Activated T-helper 1 cell treated with anti-CD3 and anti-CD28 coated beads, Interleukin-2, amount 50 U/mL, for 16 hours (primary cell): ENCODE measurements around the gene IRS2.

Source experiments
- DNase-seq, 2 donors: peaks; one replicate each; pipeline ENCODE4 v3.0.0-alpha.2; 2020; ENCODE audit warnings: low read depth in 1 of 2, low spot score in 1 of 2

The IRS2 gene

DNA sequence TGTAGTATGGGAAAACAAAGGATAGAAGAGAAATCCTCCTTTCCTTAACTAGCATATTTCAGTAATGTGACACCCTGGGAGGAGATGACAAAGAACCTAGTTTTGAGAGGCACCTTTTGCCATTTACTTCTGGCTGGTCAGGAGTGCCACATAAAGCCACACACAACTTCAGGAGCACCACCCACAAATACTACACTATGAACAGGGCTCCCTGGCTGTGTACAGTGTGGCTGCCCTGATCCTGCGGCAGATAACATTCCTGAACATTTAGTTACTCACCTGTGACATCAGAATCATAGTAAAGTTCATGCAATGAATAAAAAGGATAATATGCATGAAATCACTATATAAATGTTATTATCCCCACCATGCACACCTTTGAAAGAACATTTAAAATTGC, 17.4 kb upstream of the IRS2 start:
- DNase-seq: no peak

DNA sequence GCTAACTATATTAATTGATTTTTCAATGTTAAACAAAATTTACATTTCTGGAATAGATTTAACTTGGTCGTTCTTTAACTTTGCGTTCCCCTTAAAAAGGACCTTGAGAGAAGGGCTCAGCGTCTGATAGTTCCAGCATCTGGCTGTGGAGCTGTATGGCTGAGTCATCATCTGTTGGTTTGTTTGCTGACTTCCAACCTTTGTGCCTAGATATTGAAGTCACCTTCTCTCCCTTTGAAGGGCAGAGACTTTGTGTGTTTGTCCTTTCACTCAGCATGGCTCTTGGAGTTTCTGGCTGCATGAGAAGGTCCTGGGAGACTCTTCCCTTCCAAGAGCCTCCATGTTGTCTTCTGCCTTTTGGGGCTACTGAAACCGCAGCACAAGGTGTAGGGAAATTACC, 16.6 kb upstream of the IRS2 start:
- DNase-seq: no peak

DNA sequence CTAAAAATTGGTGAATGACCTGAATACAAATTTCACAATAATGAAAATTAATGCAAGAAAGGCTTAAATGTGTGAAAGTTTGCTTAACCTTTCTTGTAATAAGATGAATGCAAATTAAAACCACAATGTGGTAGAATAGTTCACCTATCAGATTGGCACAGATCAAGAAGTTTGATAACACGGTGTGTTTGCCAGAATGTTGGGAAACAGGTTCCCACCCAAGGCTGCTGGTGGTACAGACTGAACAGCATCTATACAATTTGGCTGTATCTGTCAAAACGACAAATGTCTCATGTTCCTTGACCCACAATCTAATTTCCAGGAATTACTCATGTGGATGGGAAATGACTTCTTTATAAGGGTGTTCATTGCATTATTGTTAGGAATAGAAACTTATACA, 8.6 kb upstream of the IRS2 start:
- no peak for DNase-seq

DNA sequence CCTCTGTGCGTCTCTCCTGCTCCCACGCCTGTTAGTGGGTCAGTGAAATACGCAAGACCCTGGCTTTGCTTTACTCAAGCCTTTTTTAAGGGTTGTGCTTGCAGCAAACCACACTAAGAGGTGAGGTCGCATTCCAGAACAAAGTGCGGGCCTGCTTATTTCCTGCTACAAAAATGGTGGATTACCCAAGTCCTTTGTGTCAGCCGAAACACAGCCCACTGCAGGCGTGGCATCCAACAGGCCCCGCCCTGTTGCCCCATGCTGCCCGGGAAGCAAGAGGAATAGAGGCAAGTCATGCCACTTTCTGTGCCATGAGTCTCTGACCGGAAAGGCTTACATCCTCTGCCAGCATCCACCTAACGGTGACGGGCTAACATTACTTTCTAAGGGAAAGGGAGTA, 7.7 kb upstream of the IRS2 start:
- no peak for DNase-seq

DNA sequence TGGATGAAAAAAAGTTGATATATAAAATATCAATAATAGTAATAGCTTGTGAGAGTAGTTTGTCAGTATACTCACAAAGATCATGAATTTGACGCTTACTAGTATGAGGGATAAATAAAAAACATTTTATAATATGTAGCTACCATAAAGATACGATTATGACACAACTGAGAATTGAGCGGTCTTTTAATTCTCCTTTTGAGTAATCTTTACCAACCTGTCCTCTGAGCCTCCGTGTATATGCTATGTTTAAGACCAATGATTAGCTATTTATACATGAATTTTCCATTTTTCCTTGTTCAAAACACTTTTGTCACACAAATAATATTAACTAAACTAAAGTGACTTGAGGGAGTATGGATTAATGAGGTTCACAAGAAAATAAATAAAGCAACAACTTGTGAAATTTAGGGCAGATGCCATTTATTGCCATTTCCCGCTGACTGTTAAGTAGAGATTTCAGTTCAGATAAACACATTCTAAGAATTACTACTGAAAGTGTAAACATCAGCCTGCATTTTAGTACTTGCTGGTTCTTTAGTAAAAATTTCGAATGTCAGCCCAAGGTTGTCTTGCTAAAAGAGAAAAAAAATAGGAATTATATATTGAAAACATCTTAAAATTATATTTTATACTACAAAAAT, 6.2 kb upstream of the IRS2 start:
- no peak for DNase-seq

DNA sequence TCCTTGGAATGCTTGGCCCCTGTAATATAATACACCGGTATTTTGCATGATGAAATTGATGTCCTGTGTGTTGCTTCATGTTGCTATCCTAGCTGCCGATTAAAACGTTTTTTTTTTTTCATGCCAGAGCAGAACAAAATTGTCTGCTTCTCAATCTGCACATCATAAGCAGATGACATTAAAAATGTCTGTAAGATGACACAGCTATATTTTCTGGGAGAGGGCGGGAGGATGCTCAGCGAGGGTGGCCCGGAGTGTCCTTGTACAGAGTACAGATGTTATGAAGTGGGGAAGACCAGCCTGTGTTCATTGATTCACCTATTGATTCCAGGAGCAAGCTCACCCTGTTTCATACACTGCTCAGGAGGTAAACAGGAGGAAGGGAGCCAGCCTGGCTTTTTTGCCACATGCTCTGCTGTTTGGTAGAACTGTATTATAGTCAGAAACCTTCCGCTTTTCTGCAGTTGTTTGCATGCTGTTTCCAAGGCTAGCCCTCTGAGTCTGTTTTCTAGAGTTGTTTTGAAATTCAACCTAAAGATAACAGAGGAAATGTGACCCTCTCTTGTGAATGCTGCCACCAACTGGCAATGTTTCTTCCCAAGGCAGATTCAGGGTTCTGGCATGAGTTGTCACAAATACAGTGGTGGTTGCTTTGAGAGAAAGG, 4.7 kb upstream of the IRS2 start:
- DNase-seq: no peak

DNA sequence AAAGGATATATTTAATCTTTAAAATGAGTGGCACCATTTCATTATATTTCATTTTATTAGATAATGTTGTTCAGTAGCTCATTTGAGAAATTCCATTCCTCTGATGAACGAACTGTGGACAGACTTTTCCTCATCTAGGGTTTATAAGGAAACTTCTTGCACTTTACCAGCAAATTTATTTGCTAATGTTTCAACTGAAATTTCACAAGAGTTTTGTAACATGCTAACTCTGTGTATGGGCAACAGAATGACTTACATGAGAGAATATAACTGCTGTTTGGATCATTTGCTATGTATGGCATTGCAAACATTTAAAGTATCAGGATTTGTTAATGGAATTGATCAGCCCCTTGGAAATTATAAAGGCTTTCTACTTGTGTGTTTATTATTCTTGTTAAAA, 3.7 kb upstream of the IRS2 start:
- DNase-seq: no peak

DNA sequence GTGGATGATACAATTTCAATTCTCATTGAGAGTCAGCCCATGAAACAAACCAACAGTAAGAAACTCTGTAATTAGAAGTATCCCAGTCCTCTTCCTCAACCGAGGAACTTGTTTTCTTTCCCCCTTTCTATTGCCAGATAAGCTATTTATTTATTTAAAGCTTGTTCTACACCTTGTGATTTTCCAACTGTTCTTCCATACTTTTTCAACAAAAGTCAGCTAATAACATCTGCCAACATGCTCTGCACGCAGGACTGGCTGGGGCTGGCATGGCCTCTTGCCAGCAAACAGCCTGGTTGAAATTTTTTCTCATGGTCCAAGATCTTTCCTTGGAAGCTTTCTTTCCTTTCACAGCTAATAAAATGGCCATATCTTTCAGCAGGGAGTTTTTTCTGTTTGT, 2.9 kb upstream of the IRS2 start:
- DNase-seq: no peak

DNA sequence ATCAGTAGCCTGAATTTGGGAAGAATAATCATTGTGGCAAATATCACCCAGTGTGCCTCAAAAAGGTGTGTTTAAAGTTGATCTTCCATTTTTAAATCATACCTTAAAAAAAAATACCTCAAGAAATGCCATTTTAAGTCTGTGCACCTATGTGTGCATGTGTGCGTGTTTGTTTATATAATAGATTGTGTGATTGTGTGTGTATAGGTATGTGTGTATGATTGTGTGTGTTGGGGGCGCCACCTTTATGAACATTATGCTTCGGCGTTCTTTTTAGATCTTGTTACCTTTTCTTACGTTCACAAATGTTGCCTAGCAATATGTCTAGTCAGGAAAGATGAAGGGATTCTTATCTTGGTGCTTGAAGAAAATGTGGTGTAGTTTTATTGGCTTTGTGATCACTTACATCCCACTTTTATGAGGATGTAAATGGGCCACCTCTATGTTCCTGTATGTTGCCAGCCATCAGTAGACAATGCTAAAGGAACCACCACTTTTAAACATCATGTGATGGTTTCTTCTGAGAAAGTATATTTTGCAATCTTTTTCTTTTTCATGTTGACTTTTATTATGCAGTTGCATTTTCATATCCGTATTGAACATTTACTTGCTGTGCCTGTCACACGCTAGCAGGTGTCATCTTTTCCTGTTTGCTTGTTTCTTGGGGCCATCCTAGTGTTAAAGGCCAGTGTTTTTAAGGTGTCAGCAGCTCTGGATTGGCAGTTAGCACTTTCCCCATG, 2.2 kb upstream of the IRS2 start:
- DNase-seq: no peak

DNA sequence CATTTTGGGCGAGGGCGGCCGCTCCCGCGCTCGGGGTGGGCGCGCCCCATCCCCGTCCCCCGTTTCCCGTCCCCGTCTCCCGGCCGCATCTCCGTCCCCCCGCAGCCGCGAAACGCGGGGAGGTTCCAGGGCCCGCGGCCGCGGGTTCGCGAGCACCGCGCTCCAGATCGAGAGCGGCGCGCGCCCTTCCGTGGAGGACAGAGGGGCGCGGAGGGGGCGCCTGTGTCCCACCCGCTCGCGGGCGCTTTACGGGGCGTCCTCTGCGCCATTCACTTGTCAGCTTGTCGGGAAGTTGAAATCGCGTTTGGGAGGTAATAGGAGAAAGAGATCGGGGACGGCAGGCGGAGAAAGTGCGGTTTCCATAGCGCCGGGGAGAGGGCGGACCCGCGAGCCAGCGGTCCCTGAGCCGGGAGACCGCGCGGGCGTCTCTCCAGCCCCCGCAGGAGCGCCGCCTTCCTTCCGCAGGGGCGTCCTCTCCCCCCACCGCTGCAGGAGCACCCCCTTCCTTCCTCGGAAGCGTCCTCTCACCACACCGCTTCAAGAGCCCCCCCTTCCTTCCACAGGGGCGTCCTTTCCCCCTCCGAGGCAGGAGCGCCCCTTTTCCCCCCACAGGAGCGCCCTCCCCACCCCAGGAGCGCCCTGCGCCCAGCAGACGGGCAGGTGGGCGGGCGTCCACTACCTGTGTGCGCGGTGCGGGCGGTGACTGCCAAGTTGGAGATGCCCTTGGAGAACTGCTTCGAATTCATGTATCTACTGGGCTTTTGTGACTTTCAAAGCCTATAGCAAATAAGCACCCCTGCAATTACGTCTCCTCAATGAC, 962 bp upstream of the IRS2 start:
- peak in 1 of 2 donors; percentile 20 for DNase-seq

DNA sequence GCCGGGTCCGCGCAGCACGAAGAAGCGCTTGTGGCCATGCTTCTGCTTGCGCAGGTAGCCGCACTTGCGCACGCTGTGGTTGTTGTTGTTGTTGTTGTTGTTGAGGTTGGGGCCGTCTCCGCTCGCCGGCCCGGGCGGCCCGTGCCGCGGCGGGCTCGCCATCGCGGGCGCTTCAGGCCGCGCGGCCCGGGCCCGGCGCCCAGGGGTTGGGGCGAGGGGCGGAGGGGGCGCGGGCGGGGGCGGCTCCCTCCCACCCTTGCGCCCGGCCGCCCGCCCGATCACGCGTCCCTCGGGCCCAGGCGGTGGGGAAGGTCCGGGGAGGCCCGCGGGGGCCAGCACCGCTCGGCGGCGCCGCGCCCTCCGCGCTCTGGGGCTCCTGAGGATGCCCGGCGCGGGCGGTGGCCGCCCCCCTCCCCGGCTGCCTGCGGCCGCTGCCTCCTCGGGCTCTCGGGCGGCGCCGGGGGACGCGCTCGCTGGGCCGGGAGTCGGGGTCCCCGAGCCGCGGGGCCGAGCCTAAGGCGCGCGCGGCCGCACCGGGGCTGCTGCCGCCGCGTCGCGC, 412 bp downstream of the IRS2 start:
- DNase-seq: no peak

DNA sequence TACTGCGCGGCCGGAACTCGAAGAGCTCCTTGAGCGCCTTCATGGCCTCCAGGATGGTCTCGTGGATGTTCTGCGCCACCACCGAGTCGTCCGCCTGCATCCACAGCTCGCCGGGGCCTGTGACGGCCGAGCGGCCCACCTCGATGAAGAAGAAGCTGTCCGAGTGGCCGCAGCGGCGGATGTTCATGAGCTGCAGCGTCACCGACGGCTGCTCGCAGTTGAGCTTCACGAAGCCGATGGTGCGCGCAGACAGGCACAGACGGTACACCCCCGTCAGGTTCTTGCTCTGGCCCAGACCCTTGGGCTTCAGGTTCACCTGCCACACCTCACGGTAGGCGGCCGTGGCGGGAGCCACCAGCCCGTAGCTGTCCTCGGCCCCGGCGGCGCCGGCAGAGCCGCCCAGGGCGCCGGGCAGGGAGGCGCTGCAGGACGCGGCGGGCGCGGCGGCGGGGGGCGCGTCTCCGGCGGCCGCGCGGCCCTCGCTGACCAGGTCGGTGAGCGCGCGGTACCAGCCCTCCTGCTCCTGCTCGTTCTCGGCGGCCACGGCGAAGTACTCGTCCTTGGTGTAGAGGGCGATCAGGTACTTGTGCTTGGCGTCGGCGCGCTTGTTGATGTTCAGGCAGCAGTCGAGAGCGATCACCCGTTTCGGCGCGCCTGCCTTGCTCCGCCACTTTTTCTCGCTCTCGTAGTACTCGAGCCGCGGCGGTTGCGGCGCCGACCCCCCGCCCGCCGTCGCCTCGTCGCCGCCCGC, 1.1 kb downstream of the IRS2 start:
- peak in 1 of 2 donors; percentile 22 for DNase-seq

DNA sequence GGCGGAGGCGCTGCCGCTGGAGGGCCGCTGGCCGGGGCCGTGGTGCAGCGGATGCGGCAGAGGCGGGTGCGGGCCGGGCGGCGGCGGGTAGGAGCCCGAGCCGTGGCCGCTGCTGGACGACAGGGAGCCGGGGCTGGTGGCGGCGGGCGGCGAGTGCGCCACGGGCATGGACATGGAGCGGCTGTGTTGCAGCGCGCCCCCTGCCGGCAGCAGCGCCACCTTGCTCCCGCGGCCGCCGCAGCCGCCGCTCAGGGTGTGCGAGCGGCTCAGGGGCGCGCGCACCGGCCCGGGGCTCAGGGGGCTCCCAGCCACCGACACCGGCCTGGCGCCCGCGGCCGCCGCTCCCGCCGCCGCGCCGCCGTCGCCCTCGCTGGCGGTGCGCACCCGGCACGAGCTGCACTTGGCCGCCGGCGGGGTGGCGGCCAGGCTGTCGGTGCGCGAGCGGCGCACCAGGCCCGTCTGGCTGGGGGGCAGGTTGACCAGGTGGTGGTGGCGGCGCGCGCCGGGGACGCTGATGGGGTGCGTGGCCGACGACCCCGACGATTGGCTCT, 1.7 kb downstream of the IRS2 start:
- DNase-seq: peak in 1 of 2 donors; percentile 58

DNA sequence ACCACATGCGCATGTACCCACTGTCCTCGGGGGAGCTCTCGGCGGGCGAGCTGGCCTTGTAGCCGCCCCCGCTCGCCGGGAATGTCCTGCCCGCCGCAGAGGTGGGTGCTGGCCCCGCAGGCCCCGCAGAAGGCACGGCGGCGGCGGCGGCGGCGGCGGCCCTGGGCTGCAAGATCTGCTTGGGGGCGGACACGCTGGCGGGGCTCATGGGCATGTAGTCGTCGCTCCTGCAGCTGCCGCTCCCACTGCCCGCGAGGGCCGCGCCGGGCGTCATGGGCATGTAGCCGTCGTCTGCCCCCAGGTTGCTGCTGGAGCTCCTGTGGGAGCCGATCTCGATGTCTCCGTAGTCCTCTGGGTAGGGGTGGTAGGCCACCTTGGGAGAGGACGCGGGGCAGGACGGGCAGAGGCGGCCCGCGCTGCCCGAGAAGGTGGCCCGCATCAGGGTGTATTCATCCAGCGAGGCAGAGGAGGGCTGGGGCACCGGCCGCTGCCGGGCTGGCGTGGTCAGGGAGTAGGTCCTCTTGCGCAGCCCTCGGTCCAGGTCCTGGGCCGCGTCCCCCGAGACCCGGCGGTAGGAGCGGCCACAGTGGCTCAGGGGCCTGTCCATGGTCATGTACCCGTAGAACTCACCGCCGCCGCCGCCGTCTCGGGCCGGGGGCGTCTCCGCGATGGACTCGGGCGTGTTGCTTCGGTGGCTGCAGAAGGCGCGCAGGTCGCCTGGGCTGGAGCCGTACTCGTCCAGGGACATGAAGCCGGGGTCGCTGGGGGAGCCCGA, 2.4 kb downstream of the IRS2 start:
- DNase-seq: peak in 1 of 2 donors; percentile 14

DNA sequence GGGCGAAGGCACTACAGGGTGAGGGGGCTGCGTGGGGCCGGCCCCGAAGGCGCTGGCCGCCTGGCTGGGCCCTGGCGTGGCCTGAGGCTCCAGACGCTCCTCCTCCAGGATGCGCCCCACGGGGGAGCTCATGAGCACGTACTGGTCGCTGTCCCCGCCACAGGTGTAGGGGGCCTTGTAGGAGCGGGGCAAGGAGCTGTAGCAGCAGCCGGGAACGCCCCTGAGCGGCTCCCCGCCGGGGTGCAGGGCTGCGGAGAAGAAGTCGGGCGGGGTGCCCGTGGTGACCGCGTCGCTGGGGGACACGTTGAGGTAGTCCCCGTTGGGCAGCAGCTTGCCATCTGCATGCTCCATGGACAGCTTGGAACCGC, 3.0 kb downstream of the IRS2 start:
- no peak for DNase-seq

DNA sequence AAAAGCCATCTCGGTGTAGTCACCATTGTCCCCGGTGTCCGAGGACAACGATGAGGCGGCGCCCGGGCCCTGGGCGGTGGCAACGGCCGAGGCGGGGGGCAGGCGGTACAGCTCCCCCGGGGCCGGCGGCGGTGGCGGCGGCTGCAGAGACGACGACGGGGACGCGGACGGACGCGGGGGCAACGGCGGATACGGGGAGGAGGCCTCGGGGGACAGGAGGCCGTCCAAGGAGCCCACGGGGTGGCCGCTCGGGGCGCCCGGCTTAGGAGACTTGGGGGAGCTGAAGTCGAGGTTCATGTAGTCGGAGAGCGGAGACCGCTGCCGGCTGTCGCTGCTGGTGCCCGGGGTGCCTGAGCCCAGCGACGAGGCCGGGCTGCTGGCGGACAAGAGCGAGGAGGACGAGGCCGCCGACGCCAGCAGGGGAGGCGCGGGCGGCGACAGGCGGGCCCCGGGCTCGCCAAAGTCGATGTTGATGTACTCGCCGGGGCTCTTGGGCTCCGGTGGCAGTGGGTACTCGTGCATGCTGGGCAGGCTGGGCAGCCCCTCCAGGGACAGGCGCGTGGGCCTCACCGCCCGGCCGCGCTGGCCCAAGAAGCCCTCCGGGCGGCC, 3.5 kb downstream of the IRS2 start:
- DNase-seq: no peak

DNA sequence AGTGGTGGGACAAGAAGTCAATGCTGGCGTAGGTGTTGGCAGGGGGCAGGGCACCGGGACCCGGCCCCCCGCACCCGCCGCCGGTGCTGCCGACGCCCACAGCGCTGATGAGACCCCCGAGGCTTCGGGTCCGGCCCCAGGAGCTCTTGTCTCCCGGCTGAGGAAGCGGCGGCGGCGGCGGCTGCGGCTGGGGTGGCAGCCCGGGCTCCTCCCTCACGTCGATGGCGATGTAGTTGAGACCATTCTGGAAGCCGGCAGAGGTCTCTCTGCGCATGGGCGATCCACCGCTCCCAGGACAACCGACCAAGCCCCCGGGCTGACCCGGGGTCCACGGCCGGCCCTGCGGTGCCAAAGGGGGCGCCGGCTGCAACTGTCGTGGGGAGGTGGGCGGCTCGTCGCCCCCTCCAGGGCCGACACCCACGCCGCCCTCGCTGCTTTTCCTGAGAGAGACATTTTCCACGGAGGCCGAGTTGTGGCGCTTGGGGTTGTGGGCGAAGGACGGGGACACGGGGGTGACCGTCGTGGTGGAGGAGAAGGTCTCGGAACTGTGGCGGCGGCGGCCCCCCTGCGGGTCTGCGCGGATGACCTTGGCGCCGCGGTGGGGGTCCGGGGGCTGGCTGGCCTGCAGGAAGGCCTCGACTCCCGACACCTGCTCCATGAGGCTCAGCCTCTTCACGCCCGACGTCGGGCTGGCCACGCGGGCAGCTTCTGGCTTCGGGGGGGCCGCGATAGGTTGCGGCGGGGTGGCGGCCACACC, 4.1 kb downstream of the IRS2 start:
- DNase-seq: no peak

DNA sequence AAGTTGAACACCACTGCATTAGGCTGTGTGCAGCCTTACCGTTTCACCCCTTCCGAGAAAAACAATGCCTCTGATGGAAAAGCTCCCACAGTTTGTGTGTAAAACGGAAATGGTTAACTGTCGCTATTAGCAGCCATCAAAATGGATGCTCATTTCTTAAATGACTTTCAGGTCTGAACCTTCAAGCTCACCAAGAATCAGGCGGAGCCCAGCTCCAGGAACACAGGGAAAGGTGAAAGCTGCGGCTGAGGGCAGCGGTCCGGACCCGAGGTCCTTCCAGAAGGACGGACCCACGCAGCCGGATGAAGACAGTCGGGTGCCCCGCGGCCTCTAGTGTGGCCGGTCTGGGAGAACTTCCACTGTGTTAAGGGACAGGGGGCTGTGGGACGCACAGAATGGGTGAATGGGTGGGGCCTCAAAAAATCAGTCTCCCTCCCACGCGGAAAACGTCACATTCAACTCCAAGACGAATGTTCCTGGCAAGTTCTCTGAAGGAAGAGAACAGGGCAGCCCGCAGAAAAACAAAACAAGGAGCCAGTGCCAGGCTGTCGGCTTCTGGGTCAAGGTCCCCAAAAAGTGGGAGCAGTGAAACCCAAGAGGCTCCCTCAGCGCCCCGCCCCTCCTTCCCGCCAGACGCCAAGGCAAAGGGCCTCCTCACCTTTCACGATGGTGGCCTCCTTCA, 4.9 kb downstream of the IRS2 start:
- no peak for DNase-seq
